NCI-H1930 (cell line): ENCODE data around the gene GMCL2.

Source experiments
- DNase-seq, 2 experiments: peaks; one replicate each; lab custom pipeline; 2025; lab: John Stamatoyannopoulos, UW

GMCL2 gene

GRCh38 chr5:178143246-178143645, 43.9 kb downstream of the GMCL2 start:
- no peak for DNase-seq

GRCh38 chr5:178142642-178143041, 44.5 kb downstream of the GMCL2 start:
- no peak for DNase-seq

GRCh38 chr5:178141550-178141949, 45.6 kb downstream of the GMCL2 start:
- no peak for DNase-seq

GRCh38 chr5:178137991-178138390, 49.2 kb downstream of the GMCL2 start:
- no peak for DNase-seq

GRCh38 chr5:178136990-178137389, 50.2 kb downstream of the GMCL2 start:
- DNase-seq, result no peak
